ENCODE measurements around the gene UNC93B1.
"Not testable (repeated sequence)": the region's sequence is repeated elsewhere in the genome, so short reads cannot be mapped to it uniquely, and the experiment has no call there.

The UNC93B1 gene

GRCh38 chr11:67994387-67994786 lies 9.5 kb downstream of the UNC93B1 start:
- not testable (repeated sequence) for DNase-seq (ENCODE audit: low spot score); FAIRE-seq

GRCh38 chr11:67993821-67994220 lies 10.1 kb downstream of the UNC93B1 start:
- FAIRE-seq; DNase-seq (ENCODE audit: low spot score): not testable (repeated sequence)

GRCh38 chr11:67991347-67992121 lies 12.4 kb downstream of the UNC93B1 start:
- DNase-seq (ENCODE audit: low spot score); FAIRE-seq: not testable (repeated sequence)

GRCh38 chr11:67990546-67991346 lies 13.2 kb downstream of the UNC93B1 start:
- not testable (repeated sequence) for DNase-seq (ENCODE audit: low spot score); FAIRE-seq

- not testable (repeated sequence) for DNase-seq (ENCODE audit: low spot score); FAIRE-seq
These were observed 18.6 kb downstream of the UNC93B1 start for GRCh38 chr11:67985302-67985701.

- FAIRE-seq (no peak), DNase-seq (ENCODE audit: low spot score) (no peak)
These were observed 19.9 kb downstream of the UNC93B1 start for GRCh38 chr11:67983951-67984350.

GRCh38 chr11:67982255-67982857 lies 21.5 kb downstream of the UNC93B1 start:
- DNase-seq (ENCODE audit: low spot score); FAIRE-seq: not testable (repeated sequence)

GRCh38 chr11:67981226-67981625 lies 22.7 kb downstream of the UNC93B1 start:
- FAIRE-seq: not testable (repeated sequence)

GRCh38 chr11:67978766-67979418 lies 25.0 kb downstream of the UNC93B1 start:
- not testable (repeated sequence) for FAIRE-seq; DNase-seq (ENCODE audit: low spot score)

More at GRCh38 chr11:67981226-67981625, 22.7 kb downstream of the UNC93B1 start:
- DNase-seq (ENCODE audit: low spot score): not testable (repeated sequence)

- FAIRE-seq; DNase-seq (ENCODE audit: low spot score): not testable (repeated sequence)
These were observed 29.2 kb downstream of the UNC93B1 start for GRCh38 chr11:67974746-67975145.

- not testable (repeated sequence) for DNase-seq (ENCODE audit: low spot score); FAIRE-seq
These were observed 38.0 kb downstream of the UNC93B1 start for GRCh38 chr11:67965830-67966348.

- not testable (repeated sequence) for FAIRE-seq; DNase-seq (ENCODE audit: low spot score)
These were observed 39.2 kb downstream of the UNC93B1 start for GRCh38 chr11:67964746-67965145.

- FAIRE-seq; DNase-seq (ENCODE audit: low spot score): not testable (repeated sequence)
These were observed 40.0 kb downstream of the UNC93B1 start for GRCh38 chr11:67963879-67964278.

- not testable (repeated sequence) for DNase-seq (ENCODE audit: low spot score); FAIRE-seq
These were observed 40.7 kb downstream of the UNC93B1 start for GRCh38 chr11:67963217-67963616.

GRCh38 chr11:67956236-67956635 lies 47.7 kb downstream of the UNC93B1 start:
- DNase-seq (ENCODE audit: low spot score); FAIRE-seq: not testable (repeated sequence)

- FAIRE-seq: not testable (repeated sequence)
- DNase-seq (ENCODE audit: low spot score): peak; percentile 87
These were observed 48.4 kb downstream of the UNC93B1 start for GRCh38 chr11:67955461-67956007.

GRCh38 chr11:67954971-67955370 lies 48.9 kb downstream of the UNC93B1 start:
- not testable (repeated sequence) for DNase-seq (ENCODE audit: low spot score); FAIRE-seq

- FAIRE-seq; DNase-seq (ENCODE audit: low spot score): not testable (repeated sequence)
These were observed 49.6 kb downstream of the UNC93B1 start for GRCh38 chr11:67954251-67954650.

GRCh38 chr11:67950705-67951104 lies 53.2 kb downstream of the UNC93B1 start:
- FAIRE-seq: not testable (repeated sequence)

GRCh38 chr11:67947785-67948184 lies 56.1 kb downstream of the UNC93B1 start:
- not testable (repeated sequence) for FAIRE-seq; DNase-seq (ENCODE audit: low spot score)

More at GRCh38 chr11:67950705-67951104, 53.2 kb downstream of the UNC93B1 start:
- not testable (repeated sequence) for DNase-seq (ENCODE audit: low spot score)
